Hematopoietic multipotent progenitor cell treated with erythropoietin and hydrocortisone succinate and interleukin-3 and kit ligand, for 15 days (in vitro differentiated cells): ENCODE data around the gene KANSL1.
"Not testable (repeated sequence)": the region's sequence is repeated elsewhere in the genome, so short reads cannot be mapped to it uniquely, and the experiment has no call there.

Experiments used
- DNase-seq: peaks from one replicate; pipeline ENCODE4 v3.0.0-alpha.2; 2015; ENCODE audit warnings: low spot score

KANSL1 gene

DNA sequence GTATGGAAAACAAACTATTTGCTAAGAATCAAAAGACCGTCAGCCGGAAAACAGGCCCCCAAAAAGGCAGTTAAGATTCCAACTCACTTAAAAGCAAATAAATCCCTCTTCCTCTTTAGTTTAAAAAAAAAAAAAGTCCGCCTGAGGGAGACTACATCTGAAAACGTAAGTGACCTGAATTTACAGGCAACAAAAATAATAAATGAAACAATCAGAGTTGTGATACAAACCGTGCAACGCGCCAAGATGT is 1.1 kb downstream of the KANSL1 start:
- DNase-seq = no peak

DNA sequence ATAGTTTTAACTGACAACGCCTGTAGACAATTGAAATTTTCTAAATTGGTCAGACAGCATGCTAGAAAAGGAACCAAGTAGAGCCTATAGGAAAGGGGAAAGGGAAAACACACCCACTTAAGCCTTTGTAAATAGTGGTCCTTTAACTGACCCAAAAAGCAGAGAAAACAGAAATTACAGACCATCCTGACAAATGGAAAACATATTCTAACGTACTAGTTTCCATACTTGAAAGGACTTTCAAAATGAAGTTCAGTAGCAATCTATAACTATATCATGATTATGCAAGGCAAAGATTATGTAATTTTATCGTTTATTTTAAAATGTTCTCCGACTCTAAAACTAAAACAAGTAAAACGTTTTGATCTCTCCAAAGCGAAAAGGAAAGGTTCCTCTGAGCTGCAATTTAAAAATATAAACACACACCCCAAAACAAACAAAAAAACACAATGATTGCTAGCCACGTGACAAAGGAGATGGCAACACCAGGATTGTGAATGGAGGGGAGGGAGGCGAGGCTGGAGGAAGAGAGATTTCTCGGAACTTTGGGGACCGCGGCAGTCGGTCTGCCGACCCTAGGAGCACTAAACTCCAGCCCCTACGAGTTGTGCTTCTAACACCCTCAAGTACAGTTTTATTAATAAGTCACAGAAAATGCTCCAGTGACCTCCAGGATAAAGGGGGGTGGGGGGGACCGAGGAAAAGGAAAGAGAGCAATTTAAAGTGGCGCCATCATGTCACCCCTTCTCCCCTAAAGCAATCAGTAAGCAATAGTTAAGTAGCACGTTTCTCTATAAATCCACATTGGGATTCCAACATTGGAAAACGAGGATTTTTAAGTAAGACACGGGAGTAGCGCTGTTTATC is 1.7 kb downstream of the KANSL1 start:
- peak; percentile 46 for DNase-seq

DNA sequence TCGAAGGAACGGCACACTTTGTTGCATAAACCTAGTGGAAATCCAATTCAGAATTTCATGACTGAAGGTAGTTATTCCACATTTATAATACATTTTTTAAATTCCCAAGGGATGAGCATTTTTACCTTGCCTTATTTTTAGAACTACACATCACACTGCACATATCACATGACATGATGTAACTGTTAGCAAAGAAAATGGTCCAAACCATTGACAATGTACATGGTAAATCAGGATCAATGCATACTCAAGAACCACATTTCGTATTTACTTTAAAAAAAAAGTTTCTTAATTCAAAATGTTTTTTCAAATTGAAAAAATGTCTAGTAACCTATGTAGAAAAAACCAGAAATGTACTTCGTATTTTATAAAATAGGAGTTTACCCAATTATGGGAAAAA is 2.5 kb downstream of the KANSL1 start:
- no peak for DNase-seq

DNA sequence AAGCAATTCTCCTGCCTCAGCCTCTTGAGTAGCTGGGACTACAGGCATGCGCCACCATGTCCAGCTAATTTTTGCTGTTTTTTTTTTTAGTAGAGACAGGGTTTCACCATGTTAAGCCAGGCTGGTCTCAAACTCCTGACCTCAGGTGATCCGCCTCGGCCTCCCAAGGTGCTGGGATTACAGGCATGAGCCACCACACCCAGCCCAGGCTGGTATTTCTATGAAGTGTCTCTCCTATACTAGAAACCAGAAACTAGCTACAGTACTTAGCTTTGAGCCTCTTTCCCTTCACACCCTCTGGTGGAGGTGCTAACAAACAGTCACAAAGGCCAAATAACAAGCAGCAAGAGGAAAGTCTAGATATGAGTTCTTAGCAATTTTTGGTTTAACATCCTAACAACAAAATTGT is 6.4 kb downstream of the KANSL1 start:
- DNase-seq = peak; percentile 66

DNA sequence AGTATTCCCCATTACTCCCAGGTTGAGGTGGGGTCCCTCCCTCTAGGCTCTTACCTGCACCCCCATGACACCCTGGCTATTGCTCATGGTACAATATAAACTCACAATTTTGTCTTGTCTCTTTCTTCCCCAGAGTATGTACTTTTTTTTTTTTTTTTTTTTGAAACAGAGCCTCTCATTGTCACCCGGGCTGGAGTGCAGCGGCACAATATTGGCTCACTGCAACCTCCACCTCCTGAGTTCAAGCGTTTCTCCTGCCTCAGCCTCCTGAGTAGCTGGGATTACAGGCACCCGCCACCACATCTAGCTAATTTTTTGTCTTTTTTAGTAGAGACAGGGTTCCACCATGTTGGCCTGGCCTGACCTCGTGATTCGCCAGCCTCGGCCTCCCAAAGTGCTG is 8.5 kb downstream of the KANSL1 start:
- no peak for DNase-seq

DNA sequence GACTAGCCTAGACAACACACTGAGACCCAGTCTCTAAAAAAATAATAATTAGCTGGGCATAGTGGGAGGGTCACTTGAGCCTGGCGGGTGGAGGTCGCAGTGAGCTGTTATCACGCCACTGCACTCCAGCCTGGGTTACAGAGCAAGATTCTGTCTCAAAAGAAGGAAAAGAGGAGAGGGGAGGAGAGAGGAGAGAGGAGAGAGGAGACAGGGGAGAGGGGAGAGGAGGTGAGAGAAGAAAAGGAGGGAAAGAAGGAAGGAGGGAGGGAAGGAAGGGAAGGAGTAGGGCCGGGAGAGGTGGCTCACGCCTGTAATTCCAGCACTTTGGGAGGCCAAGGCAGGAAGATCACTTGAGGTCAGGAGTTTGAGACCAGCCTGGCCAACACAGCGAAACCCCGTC is 9.8 kb downstream of the KANSL1 start:
- DNase-seq = not testable (repeated sequence)

DNA sequence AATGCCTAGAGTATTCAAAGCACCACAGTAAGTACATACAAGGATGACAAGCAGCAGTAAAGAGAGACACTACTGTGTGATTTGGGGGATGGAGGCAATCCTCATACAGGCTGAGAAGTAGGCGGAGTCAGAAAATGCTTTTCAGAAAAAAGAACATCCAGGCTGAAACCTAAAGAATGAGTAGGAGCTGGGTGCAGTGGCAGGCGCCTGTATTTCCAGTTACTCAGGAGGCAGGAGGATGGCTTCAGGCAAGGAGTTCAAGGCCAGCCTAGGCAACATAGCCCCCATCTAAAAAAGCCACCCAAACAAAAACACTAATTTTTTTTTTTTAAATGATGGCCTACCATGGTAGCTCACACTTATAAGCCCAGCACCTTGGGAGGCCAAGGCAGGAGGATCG is 10.3 kb downstream of the KANSL1 start:
- peak; percentile 54 for DNase-seq

DNA sequence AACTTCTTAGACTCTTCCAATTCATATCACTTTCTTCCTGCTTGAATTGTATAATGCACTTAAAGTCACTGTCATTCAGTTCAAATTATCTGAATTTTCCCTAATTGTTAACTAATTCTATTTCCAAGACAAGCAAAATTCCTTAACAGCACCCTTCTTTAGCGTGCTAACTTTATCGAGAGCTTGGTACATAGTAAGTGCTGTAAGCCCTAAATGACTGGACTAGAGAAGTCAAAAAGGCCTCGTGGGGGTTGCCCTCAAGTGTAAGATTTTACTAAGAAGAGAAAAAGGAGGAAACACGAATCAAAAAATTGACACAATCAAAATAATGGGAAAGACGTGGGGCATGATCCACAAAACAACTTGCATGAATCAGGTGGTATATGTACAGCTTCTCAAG is 11.3 kb downstream of the KANSL1 start:
- no peak for DNase-seq

DNA sequence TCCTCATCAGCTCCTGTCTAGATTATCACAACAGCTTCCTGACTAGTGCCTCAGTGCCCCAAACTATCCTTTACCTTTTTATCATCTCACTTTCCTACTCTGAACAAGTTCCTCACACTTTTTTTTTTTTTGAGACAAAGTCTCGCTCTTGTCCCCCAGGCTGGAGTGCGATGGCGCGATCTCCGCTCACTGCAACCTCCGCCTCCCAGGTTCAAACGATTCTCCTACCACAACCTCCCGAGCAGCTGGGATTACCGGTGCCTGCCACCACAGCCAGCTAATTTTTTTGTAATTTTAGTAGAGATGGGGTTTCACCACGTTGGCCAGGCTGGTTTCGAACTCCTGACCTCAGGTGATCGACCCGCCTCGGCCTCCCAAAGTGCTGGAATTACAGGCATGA is 11.9 kb downstream of the KANSL1 start:
- DNase-seq = not testable (repeated sequence)

DNA sequence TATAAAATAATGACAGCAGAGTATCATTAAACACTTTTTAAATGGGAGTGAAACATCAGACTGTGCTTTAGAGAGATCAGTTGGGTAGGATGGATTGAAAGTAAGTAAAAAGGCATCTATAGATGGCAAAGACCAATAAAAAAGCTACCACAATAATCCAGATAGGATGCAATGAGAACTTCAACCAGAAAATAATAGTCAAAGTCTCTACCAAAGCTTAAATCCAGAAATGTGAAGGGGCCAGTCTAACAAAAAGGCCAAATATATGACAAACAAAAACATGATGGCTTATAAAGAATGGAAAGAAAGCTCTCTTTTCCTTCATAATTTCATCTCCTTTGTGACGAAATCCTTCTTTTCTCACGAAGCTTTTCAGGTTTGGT is 12.3 kb downstream of the KANSL1 start:
- DNase-seq = no peak

DNA sequence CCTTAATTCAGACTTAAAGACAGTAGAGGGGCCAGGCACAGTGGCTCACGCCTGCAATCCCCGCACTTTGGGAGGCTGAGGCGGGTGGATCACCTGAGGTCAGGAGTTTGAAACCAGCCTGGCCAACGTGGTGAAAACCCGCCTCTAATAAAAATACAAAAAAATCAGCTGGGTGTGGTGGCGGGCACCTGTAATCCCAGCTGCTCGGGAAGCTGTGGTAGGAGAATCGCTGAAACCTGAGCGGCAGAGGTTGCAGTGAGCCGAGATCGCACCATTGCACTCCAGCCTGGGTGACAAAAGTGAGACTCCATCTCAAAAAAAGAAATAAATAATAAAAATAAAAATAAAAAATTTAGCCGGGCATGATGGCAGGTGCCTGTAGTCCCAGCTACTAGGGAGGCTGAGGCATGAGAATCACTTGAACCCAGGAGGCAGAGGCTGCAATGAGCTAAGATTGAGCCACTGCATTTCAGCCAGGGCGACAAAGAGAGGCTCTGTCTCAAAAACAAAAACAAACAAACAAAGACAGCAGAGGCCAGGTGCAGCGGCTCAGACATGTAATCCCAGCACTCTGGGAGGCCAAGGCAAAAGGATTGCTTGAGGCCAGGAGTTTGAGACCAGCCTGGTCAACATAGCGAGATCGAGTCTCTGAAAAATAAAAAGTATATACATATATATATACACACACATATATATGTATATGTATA is 12.9 kb downstream of the KANSL1 start:
- not testable (repeated sequence) for DNase-seq

DNA sequence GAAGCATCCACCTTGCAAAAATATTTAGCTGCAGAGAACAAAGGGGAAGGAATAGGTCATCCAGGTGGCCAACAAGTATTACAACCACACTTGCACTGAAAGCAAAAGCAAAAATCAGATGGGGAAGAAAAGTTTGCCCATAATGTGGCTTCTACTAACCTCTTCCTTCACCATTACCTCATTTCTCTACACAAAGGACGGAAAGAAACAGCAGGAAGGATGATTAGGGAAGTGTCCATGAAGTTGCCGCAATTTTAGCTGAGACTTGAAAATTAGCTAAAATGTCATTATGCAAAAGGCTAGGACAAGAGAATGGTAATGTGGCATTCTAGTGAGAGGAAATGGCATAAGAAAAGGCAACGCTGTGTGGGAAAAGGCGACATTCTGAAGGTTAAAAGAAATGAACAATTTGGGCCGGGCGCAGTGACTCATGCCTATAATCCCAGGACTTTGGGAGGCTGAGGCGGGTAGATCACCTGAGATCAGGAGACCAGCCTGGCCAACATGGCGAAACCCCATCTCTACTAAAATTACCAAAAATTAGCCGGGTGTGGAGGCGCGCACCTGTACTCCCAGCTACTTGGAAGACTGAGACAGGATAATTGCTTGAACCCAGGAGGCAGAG is 13.7 kb downstream of the KANSL1 start:
- DNase-seq = no peak

DNA sequence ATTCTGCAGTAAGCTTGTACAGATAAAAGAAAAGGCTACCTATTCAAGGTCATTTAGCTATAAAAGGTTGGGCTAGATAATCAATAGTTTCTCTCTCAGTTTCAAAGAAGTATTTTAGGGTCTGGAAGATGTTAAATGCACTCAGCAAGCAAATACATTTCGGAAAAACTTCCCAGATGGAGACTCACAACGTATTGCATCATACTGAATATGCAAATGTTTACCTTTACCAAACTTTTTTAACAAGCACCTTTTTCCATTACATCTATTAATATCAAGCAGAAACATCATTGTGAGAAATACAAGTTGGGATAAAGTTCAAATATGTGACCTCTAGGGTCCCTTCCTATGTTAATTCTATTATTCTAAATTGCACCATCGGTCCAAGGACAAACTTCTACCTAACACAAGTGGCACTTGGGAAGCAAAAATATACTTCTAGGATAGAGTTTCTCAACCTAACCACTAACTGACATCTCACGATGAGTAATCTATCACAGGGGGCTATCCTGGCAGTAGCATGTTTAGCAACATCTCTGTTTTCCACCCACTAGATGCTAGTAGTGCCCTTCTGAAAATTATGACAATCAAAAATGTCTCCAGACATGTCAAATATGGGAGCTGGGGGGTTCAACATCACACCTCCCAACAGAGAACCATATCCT is 14.5 kb downstream of the KANSL1 start:
- no peak for DNase-seq

DNA sequence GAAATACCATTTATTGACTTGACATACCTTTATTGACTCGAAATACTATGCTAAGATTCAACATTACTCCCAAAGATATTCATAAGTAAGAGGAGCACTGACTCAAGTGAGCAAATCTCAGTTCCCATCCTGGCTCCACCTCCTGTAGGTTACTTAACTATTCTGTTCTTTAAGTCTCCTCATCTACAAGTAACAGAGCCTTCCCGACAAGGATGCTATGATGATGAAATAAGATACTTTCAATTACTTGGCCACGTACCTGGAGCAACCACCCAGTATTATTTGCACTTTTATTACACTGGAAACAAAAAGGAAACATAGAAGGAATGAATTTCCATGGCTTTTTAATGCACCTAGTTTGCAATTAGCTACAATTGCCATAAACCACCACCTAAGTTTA is 16.3 kb downstream of the KANSL1 start:
- no peak for DNase-seq

DNA sequence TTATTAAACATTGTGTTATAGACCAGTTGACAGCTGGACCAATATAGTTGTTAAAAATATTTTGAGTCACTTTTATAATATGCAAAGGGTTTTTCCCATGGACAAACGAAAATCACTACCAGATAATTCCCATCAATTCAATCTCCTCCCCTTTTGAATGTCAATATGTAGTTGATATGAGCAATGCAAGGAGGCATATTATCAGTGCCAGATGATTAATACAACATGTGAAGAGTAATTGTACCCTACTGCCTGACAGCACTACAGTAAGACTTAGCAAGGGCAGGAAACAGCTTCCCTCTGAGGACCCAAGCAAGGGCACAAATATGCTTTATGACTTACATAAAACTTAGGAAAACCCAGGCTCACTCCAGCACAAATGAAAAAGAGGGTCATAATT is 17.3 kb downstream of the KANSL1 start:
- no peak for DNase-seq

DNA sequence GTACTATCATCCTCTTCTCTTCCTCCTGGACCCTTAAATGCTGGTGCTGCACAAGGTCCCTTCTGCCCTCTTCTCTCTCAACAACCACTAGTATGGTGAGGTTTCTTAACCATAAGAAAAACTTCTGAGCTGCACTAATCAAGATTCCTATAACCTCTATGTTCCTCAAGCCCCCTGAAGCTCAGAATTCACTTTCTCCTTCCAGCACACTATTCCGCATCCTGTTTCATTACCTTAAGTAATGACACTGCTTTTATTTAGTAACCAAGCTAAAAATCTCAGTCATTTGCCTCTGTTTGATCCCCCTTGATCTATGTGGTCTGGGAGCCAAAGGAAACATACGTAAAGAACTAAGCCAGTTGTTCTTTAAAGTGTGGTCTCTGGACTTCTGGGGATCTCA is 20.1 kb downstream of the KANSL1 start:
- no peak for DNase-seq

DNA sequence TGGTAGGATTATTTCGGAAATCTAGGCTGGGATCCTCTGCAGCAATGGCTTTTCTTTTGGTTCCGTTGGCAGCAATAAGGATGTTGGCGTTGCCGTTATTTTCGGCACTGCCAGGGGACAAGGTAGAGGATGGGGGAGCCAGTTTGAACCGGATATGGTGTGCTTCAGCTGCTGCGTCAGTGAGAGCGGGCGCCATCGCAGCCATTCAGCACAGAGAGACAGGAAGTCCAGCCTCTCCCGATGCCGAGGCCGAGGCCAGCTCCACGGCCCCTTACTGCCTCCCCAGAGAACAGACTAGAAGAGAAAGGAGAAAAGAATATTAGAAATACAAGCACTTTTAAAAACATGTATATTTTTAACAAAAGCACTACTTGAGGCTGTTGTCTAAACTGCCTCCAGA is 21.3 kb downstream of the KANSL1 start:
- DNase-seq = no peak

DNA sequence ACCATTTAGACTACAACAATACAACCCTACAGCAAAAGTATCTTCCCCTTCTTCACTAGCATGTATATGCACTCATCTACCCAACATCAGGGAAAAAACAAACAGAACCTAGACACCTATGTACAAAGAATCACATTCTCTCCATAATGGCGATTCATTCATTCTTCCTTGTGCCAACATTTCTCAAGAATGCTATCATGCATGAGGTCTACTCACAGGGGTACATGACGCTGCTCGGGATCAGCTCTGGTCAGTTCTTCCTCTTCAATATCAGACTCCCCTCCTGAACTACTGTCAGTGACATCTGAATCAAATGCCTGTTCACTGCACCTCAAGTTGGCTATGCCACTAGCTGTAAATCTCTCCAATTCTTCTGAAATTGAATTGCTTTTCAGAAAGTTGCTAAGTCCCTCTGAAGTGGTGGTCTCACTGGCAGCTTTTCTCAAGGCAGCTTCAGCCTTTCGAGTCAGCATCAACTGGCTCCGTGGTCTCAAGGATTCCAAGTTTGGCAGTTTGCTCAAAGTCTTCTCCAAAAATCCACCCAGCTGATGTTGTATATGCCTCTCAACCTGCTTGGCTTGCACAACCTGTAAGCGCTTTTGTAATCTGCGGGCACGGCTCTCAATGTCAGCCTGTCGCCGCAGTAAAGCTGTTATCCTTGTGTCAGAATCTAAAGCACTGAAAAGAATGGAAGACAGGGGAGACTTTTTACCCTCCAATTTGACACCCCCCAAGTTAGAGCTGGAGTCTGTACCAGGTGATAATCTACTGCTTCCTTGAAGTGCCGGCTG is 22.4 kb downstream of the KANSL1 start:
- DNase-seq = no peak

DNA sequence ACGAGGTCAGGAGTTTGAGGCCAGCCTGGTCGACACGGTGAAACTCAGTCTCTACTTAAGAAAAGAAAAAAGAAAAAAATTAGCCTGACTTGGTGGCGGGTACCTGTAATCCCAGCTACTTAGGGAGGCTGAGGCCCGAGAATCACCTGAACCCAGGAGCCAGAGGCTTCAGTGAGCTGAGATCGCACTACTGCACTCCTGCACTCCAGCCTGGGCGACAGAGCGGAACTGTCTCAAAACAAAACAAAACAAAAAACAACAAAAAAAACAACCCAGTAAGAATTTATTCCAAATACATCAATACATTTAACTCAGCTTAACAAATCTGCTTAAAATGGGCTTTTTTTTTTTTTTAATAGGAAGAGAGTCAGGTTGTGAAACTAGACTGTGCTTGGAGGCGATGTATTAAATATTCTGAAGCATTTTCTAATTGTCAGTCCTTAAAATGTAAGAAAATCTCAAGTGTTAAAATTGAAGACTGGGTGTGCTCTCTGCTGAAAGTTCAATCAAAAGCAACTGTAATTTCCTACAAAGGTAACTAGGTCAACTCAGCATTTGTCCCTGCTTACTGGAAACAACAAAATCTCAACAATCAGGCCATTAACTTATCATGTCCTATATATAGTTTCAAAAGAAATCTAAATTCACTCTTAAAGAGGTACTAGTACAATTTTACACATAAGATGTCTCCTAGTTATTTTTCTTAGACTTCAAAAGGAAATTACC is 23.2 kb downstream of the KANSL1 start:
- no peak for DNase-seq

DNA sequence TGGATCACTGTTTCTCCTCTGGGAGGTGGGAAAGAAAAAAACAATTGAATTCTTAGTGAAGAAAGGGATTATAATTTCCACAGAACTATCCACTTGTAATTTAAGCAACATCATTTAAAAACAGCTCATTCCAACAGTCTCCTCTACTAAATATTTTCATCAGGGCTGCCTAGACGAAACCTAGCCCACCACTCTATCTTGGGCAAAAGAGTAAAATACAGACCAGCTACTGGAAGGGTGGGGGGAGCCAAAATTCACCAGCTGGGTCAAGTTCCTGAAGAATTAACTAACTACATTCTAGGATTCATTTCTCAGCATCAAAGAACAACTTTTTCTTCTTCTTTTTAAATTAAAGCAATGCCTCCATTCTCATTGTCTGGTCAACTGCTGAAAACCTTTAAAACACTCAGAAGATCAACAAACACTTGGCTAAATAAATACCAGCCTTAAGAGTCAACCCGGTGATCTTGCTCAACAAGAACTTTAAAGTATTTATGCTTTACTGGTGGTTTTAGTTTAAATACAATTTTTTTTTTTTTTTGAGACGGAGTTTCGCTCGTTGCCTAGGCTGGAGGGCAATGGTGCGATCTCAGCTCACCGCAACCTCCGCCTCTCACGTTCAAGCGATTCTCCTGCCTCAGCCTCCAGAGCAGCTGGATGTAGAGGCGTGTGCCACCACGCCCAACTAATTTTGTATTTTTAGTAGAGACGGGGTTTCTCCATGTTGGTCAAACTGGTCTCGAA is 25.2 kb downstream of the KANSL1 start:
- no peak for DNase-seq

DNA sequence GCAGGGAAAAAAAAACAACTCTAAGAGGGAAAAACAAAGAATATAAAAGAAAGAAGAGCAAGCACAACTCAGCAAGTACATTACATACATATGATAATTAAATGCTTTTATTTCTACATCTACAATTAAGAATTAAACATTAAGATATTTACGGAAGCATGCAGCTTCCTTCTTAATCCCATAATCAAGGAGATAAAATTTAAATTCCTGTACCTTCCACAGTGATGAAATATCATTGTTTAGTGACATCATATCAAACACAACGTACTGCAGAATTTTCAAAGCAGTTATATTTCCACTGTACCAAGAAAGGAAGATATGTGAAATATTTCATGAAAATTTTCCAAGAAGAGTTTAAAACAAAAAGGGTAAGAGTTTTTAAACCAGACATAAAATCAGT is 26.0 kb downstream of the KANSL1 start:
- no peak for DNase-seq
